Adrenal gland (tissue), 5 donors: ENCODE measurements around the gene TLE3.

Experiments
- POLR2A ChIP-seq, 2 donors: fragments of 450-650 bp; IDR thresholded peaks; one replicate each; pipeline ENCODE4 v1.6.1; 2017; ENCODE audit warnings: antibody characterized with exemption in 2 of 2, mild to moderate bottlenecking in 2 of 2, moderate library complexity in 1 of 2
- TF ChIP-seq, protein P1 (sequence below), 6 experiments: fragments of 450-650 bp in 4 of 6; fragments of 200-600 bp in 2 of 6; sonication (generic) in 1 of 6; IDR thresholded peaks; 1 replicate in 5 of 6; 2 replicates in 1 of 6; pipeline versions ENCODE4 v1.5.1 to v1.8.0; 2016 to 2021; ENCODE audit warnings: antibody characterized with exemption in 6 of 6, mild to moderate bottlenecking in 2 of 6, moderate library complexity in 1 of 6
- donor health status: DM: no; HTN: no; CAD: no.

DNA sequence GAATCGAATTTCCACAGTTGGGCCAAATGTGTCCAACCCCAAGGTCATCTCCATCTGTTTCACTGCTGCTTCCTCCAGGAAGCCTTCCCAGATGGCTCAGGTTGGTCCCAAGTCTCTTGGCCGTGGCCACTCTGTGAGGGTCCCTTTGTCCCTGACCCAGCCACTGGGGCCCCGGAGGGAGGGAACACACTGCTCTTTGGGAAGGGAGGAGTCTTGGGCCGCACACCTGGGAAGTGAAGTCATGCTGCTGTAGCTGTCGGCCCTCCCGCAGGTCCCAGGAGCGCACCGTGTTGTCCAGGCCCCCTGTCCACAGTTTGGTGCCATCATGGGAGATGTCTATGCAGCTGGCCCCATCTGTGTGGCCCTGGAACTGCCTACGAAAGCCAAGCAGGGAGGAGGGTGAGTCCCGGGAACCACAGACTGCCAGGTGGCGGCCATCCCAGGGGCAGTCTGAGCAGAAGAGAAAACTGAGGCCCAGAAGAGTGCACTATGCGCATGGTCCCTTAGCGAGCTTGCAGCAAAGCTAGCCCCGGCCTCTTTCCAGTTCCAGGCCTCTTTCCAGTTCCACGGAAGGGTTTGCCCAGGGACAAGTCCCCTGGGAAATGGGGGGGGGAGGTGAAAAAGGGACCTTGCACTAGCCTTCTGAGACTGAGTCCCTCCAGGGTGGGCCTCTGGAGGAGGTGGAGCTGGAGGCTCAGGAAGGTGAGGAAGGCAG, 44.6 kb downstream of the TLE3 start:
- TF ChIP-seq, protein P1, sequence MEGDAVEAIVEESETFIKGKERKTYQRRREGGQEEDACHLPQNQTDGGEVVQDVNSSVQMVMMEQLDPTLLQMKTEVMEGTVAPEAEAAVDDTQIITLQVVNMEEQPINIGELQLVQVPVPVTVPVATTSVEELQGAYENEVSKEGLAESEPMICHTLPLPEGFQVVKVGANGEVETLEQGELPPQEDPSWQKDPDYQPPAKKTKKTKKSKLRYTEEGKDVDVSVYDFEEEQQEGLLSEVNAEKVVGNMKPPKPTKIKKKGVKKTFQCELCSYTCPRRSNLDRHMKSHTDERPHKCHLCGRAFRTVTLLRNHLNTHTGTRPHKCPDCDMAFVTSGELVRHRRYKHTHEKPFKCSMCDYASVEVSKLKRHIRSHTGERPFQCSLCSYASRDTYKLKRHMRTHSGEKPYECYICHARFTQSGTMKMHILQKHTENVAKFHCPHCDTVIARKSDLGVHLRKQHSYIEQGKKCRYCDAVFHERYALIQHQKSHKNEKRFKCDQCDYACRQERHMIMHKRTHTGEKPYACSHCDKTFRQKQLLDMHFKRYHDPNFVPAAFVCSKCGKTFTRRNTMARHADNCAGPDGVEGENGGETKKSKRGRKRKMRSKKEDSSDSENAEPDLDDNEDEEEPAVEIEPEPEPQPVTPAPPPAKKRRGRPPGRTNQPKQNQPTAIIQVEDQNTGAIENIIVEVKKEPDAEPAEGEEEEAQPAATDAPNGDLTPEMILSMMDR (IDR thresholded peaks at IDR 0.05) = no peak
- TF ChIP-seq POLR2A (IDR thresholded peaks at IDR 0.05) = no peak
